Caco-2 (cell line): Measurements from ENCODE around the gene SRRM4. TPM values are rescaled to one million over a fixed set of nuclear protein-coding genes. Genes with fewer than 3 reads are reported as not detected.

Experiments
- BruUV-seq: library from RNA; stranded (reverse); fragments of 400-500 nt; replicated peaks from 2 replicates; lab custom pipeline; 2021; lab: Mats Ljungman, UMichigan
- CTCF ChIA-PET: fragments of 300-600 bp; sonication (Branson Sonifier 250); formaldehyde crosslinking; loops from one replicate; lab custom pipeline; 2022; ENCODE audit warnings: antibody characterized with exemption; lab: Charles Lee
- POLR2A ChIA-PET: fragments of 300-600 bp; sonication (Branson Sonifier 250); formaldehyde crosslinking; loops from one replicate; lab custom pipeline; 2022; ENCODE audit warnings: antibody characterized with exemption; lab: Charles Lee
- DNase-seq, 2 experiments: peaks; one replicate each; pipeline versions ENCODE4 v3.0.0 to v3.0.0-alpha.2; 2020 to 2022
- H3K27me3 ChIP-seq: replicated peaks from 2 replicates; pipeline ENCODE4 v1.6.0; 2011; ENCODE audit warnings: low read length; ENCODE audit not compliant: control insufficient read depth, insufficient read depth
- H3K36me3 ChIP-seq: 2 replicates; pipeline ENCODE4 v1.5.1; 2011; ENCODE audit warnings: low read length; ENCODE audit not compliant: control insufficient read depth, insufficient read depth
- H3K4me1 ChIP-seq: fragments of 250-450 bp; sonication (Bioruptor Pico); 2 replicates; pipeline ENCODE4 v1.5.1; 2020; ENCODE audit warnings: mild to moderate bottlenecking
- H3K4me3 ChIP-seq: 2 replicates; pipeline ENCODE4 v1.5.1; 2011; ENCODE audit warnings: low read depth, mild to moderate bottlenecking, control low read depth, low read length
- H3K9me3 ChIP-seq: fragments of 250-450 bp; sonication (Bioruptor Pico); 2 replicates; pipeline ENCODE4 v1.5.1; 2020; ENCODE audit warnings: mild to moderate bottlenecking, moderate library complexity
- H3K27ac Mint-ChIP-seq: one replicate; pipeline ENCODE4 v1.8.0; 2022; ENCODE audit warnings: mixed read lengths; ENCODE audit not compliant: unreplicated experiment
- H3K27me3 Mint-ChIP-seq: one replicate; pipeline ENCODE4 v1.8.0; 2022; ENCODE audit warnings: mixed read lengths; ENCODE audit not compliant: insufficient read depth, unreplicated experiment
- H3K36me3 Mint-ChIP-seq: one replicate; pipeline ENCODE4 v1.8.0; 2022; ENCODE audit warnings: mild to moderate bottlenecking, mixed read lengths; ENCODE audit not compliant: insufficient read depth, unreplicated experiment
- H3K4me1 Mint-ChIP-seq: one replicate; pipeline ENCODE4 v1.8.0; 2022; ENCODE audit warnings: low read depth, mixed read lengths; ENCODE audit not compliant: unreplicated experiment
- H3K4me3 Mint-ChIP-seq: one replicate; pipeline ENCODE4 v1.8.0; 2022; ENCODE audit warnings: mild to moderate bottlenecking, moderate library complexity, mixed read lengths; ENCODE audit not compliant: unreplicated experiment
- H3K9me3 Mint-ChIP-seq: one replicate; pipeline ENCODE4 v1.8.0; 2022; ENCODE audit warnings: mixed read lengths; ENCODE audit not compliant: unreplicated experiment
- CTCF ChIP-seq, 2 experiments: fragments of 200-600 bp in 1 of 2; IDR thresholded peaks; 1 replicate in 1 of 2; 2 replicates in 1 of 2; pipeline versions ENCODE4 v1.5.1 to v1.8.0; 2011 to 2022; ENCODE audit warnings: antibody characterized with exemption in 1 of 2, control low read depth in 1 of 2, inconsistent platforms in 1 of 2, low read depth in 1 of 2, low read length in 1 of 2, mild to moderate bottlenecking in 1 of 2, moderate library complexity in 1 of 2; ENCODE audit not compliant: insufficient read depth in 1 of 2, severe bottlenecking in 1 of 2, unreplicated experiment in 1 of 2
- intact Hi-C: fragments of 100-400 bp; cut with micrococcal nuclease; formaldehyde crosslinking; loops from one replicate; pipeline ENCODE4 v1.10.0; 2022; ENCODE audit not compliant: unreplicated experiment
- total RNA-seq: library from RNA; stranded (reverse); gene quantifications from 2 replicates; pipeline ENCODE4 v1.2.3, GENCODE V29; 2022

The SRRM4 gene
- total RNA-seq, 1 experiment from 2014 or later: not detected

GRCh38 chr12:118982302-118982701 is 961 bp downstream of the SRRM4 start:
- intact Hi-C loops: no loop called here
- no peaks in the 10 kb centered on the region for H3K36me3 Mint-ChIP-seq
- H3K4me1 ChIP-seq: no peaks in the 10 kb centered on the region

GRCh38 chr12:118982984-118983761 is 1.8 kb downstream of the SRRM4 start:
- Histone ChIP-seq H3K27me3 (no peaks in the 10 kb centered on the region; the same call in 1 of the 2 replicates), H3K9me3 (no peaks in the 10 kb centered on the region), H3K36me3 (no peaks in the 10 kb centered on the region), H3K4me3 (no peak overlapping the region), H3K4me1 (no peaks in the 10 kb centered on the region)
- no peak for TF ChIP-seq CTCF (IDR thresholded peaks at IDR 0.05; ENCODE audit: insufficient read depth in 1 of 2, low read depth in 1 of 2, low read length in 1 of 2, severe bottlenecking in 1 of 2, unreplicated experiment in 1 of 2)
- BruUV-seq: no TSS peak
- Mint-ChIP-seq H3K36me3 (no peaks in the 10 kb centered on the region), H3K27me3 (peaks cover 5% of the 10 kb centered on the region), H3K4me3 (no peak overlapping the region), H3K27ac (no peak overlapping the region), H3K4me1 (no peaks in the 10 kb centered on the region), H3K9me3 (no peaks in the 10 kb centered on the region)
- ChIA-PET POLR2A (no interaction called here), CTCF (no interaction called here)
- intact Hi-C loops: no loop called here
- DNase-seq: no peak

More at GRCh38 chr12:118982302-118982701, 961 bp downstream of the SRRM4 start:
- Histone ChIP-seq H3K9me3 (no peaks in the 10 kb centered on the region), H3K27me3 (no peaks in the 10 kb centered on the region; the same call in 1 of the 2 replicates), H3K4me3 (no peak overlapping the region), H3K36me3 (no peaks in the 10 kb centered on the region)
- no peak for DNase-seq
- no peak overlapping the region for H3K4me3 Mint-ChIP-seq
- no peaks in the 10 kb centered on the region for H3K9me3 Mint-ChIP-seq
- ChIA-PET CTCF (no interaction called here), POLR2A (no interaction called here)
- no peaks in the 10 kb centered on the region for H3K4me1 Mint-ChIP-seq
- no peak for TF ChIP-seq CTCF (IDR thresholded peaks at IDR 0.05; ENCODE audit: insufficient read depth in 1 of 2, low read depth in 1 of 2, low read length in 1 of 2, severe bottlenecking in 1 of 2, unreplicated experiment in 1 of 2)
- H3K27me3 Mint-ChIP-seq: peaks cover 5% of the 10 kb centered on the region
- no TSS peak for BruUV-seq
- H3K27ac Mint-ChIP-seq: no peak overlapping the region

- H3K36me3 Mint-ChIP-seq: no peaks in the 10 kb centered on the region
- ChIA-PET POLR2A (no interaction called here), CTCF (no interaction called here)
- TF ChIP-seq CTCF (IDR thresholded peaks at IDR 0.05; ENCODE audit: insufficient read depth in 1 of 2, low read depth in 1 of 2, low read length in 1 of 2, severe bottlenecking in 1 of 2, unreplicated experiment in 1 of 2): no peak
- no peak overlapping the region for H3K27ac Mint-ChIP-seq
- no TSS peak for BruUV-seq
- H3K36me3 ChIP-seq: no peaks in the 10 kb centered on the region
- H3K4me3 Mint-ChIP-seq: no peak overlapping the region
- peaks cover 9% of the 10 kb centered on the region for H3K27me3 Mint-ChIP-seq
- H3K9me3 Mint-ChIP-seq: no peaks in the 10 kb centered on the region
- H3K9me3 ChIP-seq: no peaks in the 10 kb centered on the region
- no peak overlapping the region for H3K4me3 ChIP-seq
- no peaks in the 10 kb centered on the region for H3K4me1 Mint-ChIP-seq
- no peaks in the 10 kb centered on the region for H3K4me1 ChIP-seq
- H3K27me3 ChIP-seq: no peaks in the 10 kb centered on the region; the same call in 1 of the 2 replicates
- no peak for DNase-seq
- intact Hi-C loops: no loop called here
These were observed 3.0 kb downstream of the SRRM4 start for GRCh38 chr12:118984161-118984943.
